GM12801 (cell line): ENCODE measurements around the gene KIAA0930.

Experiments used
- CTCF ChIP-seq: IDR thresholded peaks from one replicate; pipeline ENCODE4 v1.5.1; 2011; ENCODE audit warnings: control low read depth; ENCODE audit not compliant: insufficient read length; ENCODE audit errors: extremely low read depth

The KIAA0930 gene

DNA sequence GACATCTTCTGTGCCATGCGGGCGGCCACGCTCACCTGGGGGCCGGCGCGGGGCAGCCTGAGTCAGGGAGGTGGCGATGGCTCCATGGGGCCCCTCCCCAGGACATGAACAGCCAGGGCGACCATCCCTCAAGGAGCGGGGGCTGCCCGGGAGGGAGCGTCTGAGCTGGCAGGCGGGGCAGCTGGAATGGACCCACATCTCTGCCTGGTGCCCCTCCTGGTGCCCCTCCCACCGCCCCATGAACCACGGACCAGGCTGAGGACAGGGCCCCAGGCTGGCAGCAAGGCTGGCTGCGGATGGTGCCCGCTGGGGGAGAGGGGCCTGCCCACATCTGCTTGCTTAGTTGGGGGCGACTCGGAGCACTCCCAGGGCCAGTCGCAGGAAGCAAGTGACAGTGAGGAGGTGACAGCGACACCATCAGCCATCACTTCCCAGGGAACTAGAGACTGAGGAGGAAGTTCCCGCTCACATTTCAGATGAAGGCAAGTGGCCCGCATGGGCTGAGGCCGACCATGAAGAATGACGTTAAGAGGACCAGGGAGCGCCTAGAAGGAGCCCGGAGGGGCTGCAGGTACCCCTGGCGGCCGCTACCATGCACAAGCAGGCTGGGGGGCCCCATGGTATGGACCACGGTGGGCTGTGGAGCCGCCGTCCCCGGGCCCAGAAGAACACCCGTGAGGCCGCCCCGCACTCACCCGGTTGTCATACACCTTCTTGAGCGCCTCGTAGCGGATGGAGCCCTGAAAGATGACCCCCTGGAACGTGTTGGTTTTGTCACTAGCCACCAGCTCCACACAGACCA is 37.3 kb downstream of the KIAA0930 start:
- TF ChIP-seq CTCF = no peak

GRCh38 chr22:45202333-45203149 is 38.2 kb downstream of the KIAA0930 start:
- no peak for TF ChIP-seq CTCF

- no peak for TF ChIP-seq CTCF
Observed at GRCh38 chr22:45201678-45202332, 38.9 kb downstream of the KIAA0930 start.

GRCh38 chr22:45200860-45201511 is 39.7 kb downstream of the KIAA0930 start:
- TF ChIP-seq CTCF = no peak

DNA sequence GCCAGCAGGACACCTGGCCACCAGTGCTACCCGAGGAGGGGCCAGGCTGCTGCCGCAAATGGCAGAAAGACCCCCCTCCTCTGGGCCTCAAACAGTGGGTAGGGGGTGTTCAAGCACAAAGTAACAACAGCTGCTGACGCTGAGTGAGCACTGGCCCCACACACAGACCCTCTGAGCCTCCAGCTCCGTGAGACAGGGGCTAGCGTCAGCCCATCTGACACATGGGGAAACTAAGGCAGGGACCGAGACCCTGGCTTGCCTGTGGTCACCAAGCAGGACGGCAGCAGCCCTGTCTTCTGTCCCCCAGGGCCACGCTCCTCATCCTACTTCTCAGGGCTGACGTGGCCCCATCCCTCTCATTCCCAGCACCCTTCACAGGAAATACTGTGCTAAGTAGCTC is 40.5 kb downstream of the KIAA0930 start:
- no peak for TF ChIP-seq CTCF

- no peak for TF ChIP-seq CTCF
Observed at GRCh38 chr22:45199723-45200122, 41.0 kb downstream of the KIAA0930 start.

DNA sequence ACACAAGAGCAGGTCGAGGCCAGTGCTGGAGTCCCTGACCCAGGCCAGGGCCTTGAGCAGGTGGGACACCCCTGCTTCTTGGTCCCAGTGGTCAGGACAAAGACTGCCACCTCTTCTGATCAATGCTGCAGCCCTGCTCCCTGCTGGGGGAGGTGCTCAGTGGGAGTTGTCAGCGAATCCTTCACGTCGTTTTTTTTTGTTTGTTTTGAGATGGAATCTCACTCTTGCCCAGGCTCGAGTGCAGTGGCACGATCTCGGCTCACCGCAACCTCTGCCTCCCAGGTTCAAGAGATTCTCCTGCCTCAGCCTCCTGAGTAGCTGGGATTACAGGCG is 42.3 kb downstream of the KIAA0930 start:
- no peak for TF ChIP-seq CTCF
